Aorta (tissue), 5 donors: Measurements from ENCODE around the gene SH2D3C. TPM values are rescaled to one million over a fixed set of nuclear protein-coding genes. Genes with fewer than 3 reads are reported as not detected.

ENCODE experiments used
- ATAC-seq: fragments of 200-7000 bp; cut with Tn5 transposase; one replicate; pipeline ENCODE4 v1.9.1; 2022; ENCODE audit warnings: moderate library complexity; ENCODE audit not compliant: low FRiP score
- DNase-seq, 2 donors: peaks; one replicate each; pipeline ENCODE4 v3.0.0-alpha.2; 2020
- H3K27ac ChIP-seq, 2 donors: one replicate each; pipeline ENCODE4 v1.5.1; 2013; ENCODE audit warnings: low read length in 2 of 2, mild to moderate bottlenecking in 2 of 2, moderate library complexity in 2 of 2, control low read depth in 1 of 2, inconsistent platforms in 1 of 2, low read depth in 1 of 2
- H3K27me3 ChIP-seq, 2 donors: one replicate each; pipeline ENCODE4 v1.6.1; 2013; ENCODE audit warnings: control low read depth in 1 of 2, low read length in 1 of 2, mild to moderate bottlenecking in 1 of 2, moderate library complexity in 1 of 2; ENCODE audit not compliant: insufficient read depth in 2 of 2, control insufficient read depth in 1 of 2
- H3K36me3 ChIP-seq, 2 donors: one replicate each; pipeline ENCODE4 v1.6.1; 2013; ENCODE audit warnings: control low read depth in 1 of 2, low read length in 1 of 2, mild to moderate bottlenecking in 1 of 2; ENCODE audit not compliant: insufficient read depth in 2 of 2, control insufficient read depth in 1 of 2
- H3K4me1 ChIP-seq, 2 donors: one replicate each; pipeline ENCODE4 v1.6.1; 2013; ENCODE audit warnings: low read length in 2 of 2, control low read depth in 1 of 2, mild to moderate bottlenecking in 1 of 2, moderate library complexity in 1 of 2; ENCODE audit not compliant: insufficient read depth in 2 of 2, control insufficient read depth in 1 of 2
- H3K4me3 ChIP-seq, 2 donors: one replicate each; pipeline ENCODE4 v1.5.1; 2013; ENCODE audit warnings: low read length in 2 of 2, control low read depth in 1 of 2, mild to moderate bottlenecking in 1 of 2
- H3K9me3 ChIP-seq: one replicate; pipeline ENCODE4 v1.6.1; 2013; ENCODE audit warnings: mild to moderate bottlenecking, low read length; ENCODE audit not compliant: control insufficient read depth
- WGBS, 2 donors: extraction: QIAGEN DNeasy Blood & Tissue Kit; methylation state at CpG; one replicate each; pipeline ENCODE4 v1.1.7; 2013; 5-methylcytosine and 5-hydroxymethylcytosine counted together
- intact Hi-C, 2 donors: fragments of 100-400 bp; cut with DNase I; formaldehyde crosslinking; loops; one replicate each; pipeline versions ENCODE4 v1.14.2 to v1.15.0; 2022
- polyA plus RNA-seq, 2 donors: library from polyadenylated mRNA; stranded (reverse); fragments of 200-250 nt; gene quantifications; one replicate each; pipeline ENCODE4 v1.2.3, GENCODE V29; 2013
- total RNA-seq, 2 donors: library from RNA; stranded (reverse); fragmentation: NEBNext Ultra II Directional; extraction: Animal tissue kit (Norgen Biotek cat#: 25700); gene quantifications; one replicate each; pipeline ENCODE4 v1.2.1, GENCODE V29; 2021
- donor health status: healthy with polysubstance abuse.
- donor health status: Bipolar disorder and iron deficiency.
- donor health status: DM: no; HTN: no; CAD: no.
- donor health status: DM: no; HTN: no; CAD: no.
- donor health status: DM: yes; HTN: yes; CAD: no.

SH2D3C gene
- total and polyA plus RNA-seq, 4 donors = 0.13 to 34.8 (median 10.8) TPM

DNA sequence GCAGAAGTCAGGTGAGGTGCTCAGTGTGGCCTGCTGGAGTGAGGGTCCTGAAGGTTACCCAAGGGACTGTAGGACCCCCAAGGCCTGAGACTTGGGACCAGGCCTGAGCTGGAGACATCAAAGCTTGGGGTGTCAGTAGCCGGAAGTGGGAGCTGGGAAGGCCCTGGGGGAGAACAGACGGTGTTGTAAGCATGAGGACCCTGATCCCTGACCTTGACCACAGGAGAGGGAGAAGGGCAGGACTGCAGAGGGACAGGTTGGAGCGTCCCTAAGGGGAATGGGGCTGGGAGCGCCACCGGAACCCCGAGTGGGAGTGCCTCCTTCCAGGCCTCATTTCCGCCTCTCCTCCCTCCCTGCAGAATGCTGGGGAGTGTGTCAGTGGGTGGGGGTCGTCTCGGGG lies 62.1 kb downstream of the SH2D3C start:
- DNase-seq = no peak
- no peak for ATAC-seq
- WGBS, 2 donors = 87 to 91% methylated on average over 7 to 9 of the region's 9 CpGs
- no peaks in the 10 kb centered on the region for H3K27me3 ChIP-seq
- no peak overlapping the region for H3K4me3 ChIP-seq
- no peaks in the 10 kb centered on the region for H3K36me3 ChIP-seq
- H3K4me1 ChIP-seq = no peaks in the 10 kb centered on the region
- H3K27ac ChIP-seq = peak overlapping the region in 1 of 2 donors; percentile 49
- no peaks in the 10 kb centered on the region for H3K9me3 ChIP-seq
- intact Hi-C loops = loop anchor here in 1 of 2 donors (5.0 kb wide), 1 partner anchor 104 kb away; the partner anchor contains the start of gene STXBP1

DNA sequence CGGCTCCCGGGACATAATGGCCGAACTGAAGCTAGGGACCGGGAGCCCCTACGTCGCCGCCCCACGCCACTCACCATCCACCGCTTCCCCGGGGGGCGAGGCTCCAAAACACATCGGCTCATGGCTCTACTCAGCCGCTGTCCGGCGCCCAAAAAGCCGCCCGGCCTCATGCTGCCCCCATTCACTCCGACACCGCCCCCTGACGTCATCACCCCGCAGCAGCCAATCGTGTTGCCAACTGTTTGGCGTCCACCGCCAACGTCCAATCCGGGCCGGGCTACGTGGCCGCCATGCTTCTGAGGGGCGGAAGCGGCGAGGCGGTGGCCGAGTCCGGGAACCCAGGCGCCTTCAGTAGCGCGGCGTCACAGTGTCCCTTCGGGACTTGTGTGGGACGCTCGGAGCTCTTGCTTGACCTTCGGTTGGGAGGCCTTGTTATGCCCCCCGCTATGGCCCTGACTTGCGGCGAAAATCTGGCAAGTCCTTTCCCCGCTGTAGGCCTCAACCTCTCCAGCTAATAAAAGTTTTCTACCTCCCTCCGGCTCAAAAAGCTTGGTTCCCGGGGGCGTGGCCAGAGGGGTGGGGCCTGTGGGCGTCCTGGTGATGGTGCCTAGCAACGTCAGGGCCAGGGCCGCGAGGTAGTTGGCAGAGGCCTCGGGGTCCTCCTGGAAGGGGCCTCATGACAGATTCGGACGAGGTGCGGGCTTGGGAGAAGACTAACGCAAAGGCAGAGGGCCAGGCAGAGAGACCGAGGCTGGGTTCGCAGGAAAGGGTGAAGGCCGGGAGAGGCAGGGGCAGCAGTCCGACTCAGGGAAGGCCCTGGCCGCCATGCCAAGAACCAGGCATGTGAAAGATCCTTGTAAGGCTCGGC lies 62.8 kb downstream of the SH2D3C start, which contains the start of the genes PTRH1 and TTC16:
Gene PTRH1, minus strand, starts transcription at position 194 of the 868 bp plus-strand sequence. Its CDS starts 24 bp downstream, at position 170.
Gene TTC16, plus strand, starts transcription at position 610 of the 868 bp plus-strand sequence. Its CDS starts 67 bp downstream, at position 677.
- DNase-seq (peak; percentile 99 to 100), ATAC-seq (peak; percentile 97)
- H3K4me1 ChIP-seq = no peaks in the 10 kb centered on the region
- H3K4me3 ChIP-seq = peak within 1 kb of the TSS; percentile 39 to 52
- peak within 1 kb of the TSS in 1 of 2 donors; percentile 49 for H3K27ac ChIP-seq
- H3K9me3 ChIP-seq = no peaks in the 10 kb centered on the region
- intact Hi-C loops = loop anchor here in 1 of 2 donors (5.0 kb wide), 1 partner anchor 103 kb away; the partner anchor contains the start of gene STXBP1
- no peaks in the 10 kb centered on the region for H3K36me3 ChIP-seq
- WGBS, 2 donors = 2% methylated on average over 64 to 65 of the region's 65 CpGs
- H3K27me3 ChIP-seq = no peaks in the 10 kb centered on the region

DNA sequence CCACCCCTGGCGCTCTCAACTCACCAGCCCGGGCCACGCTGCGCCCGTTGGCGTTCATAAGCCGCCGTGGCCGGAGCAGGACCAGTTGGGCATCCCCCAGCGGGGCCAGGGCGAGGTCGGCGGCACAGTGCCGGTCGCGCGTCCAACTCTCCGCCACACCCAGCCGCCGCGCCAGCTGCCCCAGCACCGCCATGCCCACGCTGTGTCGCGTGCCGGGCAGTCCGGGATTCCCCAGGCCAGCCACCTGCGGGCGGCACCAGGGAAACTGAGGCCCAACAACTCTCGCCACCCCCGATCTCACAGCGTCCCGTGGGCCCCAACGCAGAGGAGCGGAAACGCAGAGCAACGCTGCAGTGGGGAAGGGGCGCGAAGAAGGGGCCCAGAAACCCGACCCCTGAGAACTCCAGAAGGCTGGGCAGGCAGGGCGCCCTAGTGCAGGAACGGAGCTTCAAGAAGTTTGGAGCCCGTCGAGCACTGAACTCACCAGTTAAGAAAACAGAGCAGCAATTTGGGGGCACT lies 63.5 kb downstream of the SH2D3C start:
- no peak for DNase-seq
- 1% methylated on average over 31 to 44 of the region's 44 CpGs for WGBS, 2 donors

DNA sequence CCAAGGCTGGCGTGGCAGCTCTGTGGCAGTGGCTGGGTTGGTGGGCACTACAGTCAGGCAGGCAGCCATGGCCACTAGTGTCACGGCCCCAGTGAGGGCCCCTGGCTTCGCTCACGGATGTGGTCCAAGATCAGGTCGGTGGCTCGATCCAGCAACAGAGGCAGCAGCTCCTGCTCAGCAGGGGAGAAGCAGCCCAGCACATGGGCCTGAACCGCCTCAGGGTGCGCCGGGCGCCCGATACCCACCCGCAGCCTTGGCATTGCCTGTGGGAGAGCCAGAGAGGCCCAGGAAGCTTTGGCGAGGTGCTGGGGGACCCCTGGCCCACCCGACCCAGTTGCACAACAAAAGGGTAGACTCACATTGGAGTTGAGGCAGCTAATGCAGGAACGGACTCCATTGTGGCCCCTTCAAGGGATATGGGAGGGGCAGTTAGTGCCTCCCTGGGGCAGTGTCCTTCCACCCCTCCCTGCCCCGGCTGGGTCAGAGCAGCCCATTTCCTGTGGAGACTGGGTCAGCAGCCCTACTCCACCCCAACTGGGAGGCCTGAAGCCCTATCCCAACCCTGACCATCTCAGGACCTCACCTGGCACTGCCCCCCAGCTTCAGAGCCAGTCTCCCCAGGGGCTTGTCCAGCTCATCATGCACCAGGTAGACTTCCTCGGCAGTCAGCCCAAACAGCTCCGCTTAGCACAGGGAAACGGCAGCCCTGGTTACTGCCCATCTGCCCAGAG lies 64.3 kb downstream of the SH2D3C start:
- DNase-seq (no peak), ATAC-seq (no peak)
- Histone ChIP-seq H3K36me3 (no peaks in the 10 kb centered on the region), H3K9me3 (no peaks in the 10 kb centered on the region), H3K27ac (no peak overlapping the region), H3K27me3 (no peaks in the 10 kb centered on the region), H3K4me1 (no peaks in the 10 kb centered on the region), H3K4me3 (peak overlapping the region in 1 of 2 donors; percentile 52)
- intact Hi-C loops = no loop called here
- WGBS, 2 donors = 79% methylated on average over 19 of the region's 19 CpGs

More for the DNA sequence above, 63.5 kb downstream of the SH2D3C start:
- no peak overlapping the region for H3K27ac ChIP-seq
- H3K4me3 ChIP-seq = peak overlapping the region; percentile 24 to 52
- no peaks in the 10 kb centered on the region for H3K9me3 ChIP-seq
- no peaks in the 10 kb centered on the region for H3K36me3 ChIP-seq
- H3K27me3 ChIP-seq = no peaks in the 10 kb centered on the region
- no peak for ATAC-seq
- intact Hi-C loops = loop anchor here in 1 of 2 donors (5.0 kb wide), 1 partner anchor 103 kb away; the partner anchor contains the start of gene STXBP1
- no peaks in the 10 kb centered on the region for H3K4me1 ChIP-seq

DNA sequence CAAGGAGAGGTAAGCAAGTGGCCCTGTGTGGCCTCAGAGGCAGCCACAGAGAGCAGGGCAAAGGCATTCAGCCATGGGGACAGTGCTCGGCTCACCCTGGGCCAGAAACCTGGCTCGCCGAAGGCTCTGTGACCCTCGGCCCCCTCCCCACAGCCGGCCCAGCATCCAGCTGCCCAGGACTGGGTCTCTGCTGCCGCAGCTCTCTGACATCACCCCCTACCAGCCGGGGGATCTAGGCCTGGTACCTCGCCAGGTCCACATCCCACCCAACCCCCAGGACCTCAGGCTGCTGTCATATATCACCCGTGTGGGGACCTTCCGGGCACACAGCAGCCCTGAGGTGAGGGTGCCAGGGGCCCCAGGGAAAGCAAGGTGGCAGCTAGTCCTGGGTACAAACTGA lies 65.6 kb downstream of the SH2D3C start:
- intact Hi-C loops = no loop called here
- Histone ChIP-seq H3K27me3 (no peaks in the 10 kb centered on the region), H3K36me3 (no peaks in the 10 kb centered on the region), H3K9me3 (no peaks in the 10 kb centered on the region), H3K4me3 (no peak overlapping the region), H3K4me1 (no peaks in the 10 kb centered on the region), H3K27ac (no peak overlapping the region)
- DNase-seq = no peak
- ATAC-seq = no peak
- 93 to 96% methylated on average over 10 of the region's 10 CpGs for WGBS, 2 donors

DNA sequence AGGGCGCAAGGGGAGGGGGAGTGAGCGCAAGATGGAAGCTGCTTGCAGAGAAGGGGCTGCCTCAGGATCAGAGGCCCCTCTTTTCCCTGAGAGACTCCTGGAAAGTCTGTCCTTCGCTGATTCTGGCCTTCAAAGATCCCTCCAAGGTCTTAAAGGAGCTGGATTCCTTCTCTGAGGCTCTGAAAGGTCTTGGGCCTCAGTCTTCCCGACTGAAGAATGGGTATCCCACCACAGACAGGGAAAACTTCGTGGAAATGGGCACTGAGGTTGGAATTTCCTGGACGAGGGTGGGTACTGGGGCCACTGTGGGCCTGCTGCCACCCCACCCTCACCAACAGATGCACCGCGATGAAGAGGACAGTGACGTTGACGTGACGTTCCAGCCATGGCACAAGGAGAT lies 66.1 kb downstream of the SH2D3C start:
- 91 to 94% methylated on average over 11 of the region's 11 CpGs for WGBS, 2 donors
- intact Hi-C loops = no loop called here

DNA sequence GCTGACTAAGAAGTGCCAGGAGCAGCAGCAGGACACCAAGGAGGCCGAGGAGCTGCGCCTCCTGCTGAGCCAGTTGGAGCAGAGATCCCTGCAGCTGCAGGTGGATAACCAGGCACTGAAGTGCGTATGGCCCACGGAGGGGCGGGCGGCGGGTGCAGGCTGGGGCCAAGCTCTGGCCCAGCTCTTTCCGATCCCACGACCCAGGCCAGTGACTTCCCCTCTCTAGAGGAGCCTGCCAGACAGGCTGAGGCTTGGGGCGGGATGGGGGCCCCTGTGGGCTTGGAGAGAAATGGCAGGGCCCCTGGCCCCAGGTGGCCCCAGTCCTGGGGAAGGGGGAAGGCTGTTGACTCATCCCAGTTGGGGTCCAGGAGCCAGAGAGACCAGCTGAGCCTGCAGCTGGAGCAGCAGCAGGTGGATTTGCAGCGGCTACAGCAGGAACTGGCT lies 66.6 kb downstream of the SH2D3C start:
- ATAC-seq (no peak), DNase-seq (no peak)
- Histone ChIP-seq H3K4me1 (no peaks in the 10 kb centered on the region), H3K36me3 (no peaks in the 10 kb centered on the region), H3K4me3 (no peak overlapping the region), H3K9me3 (no peaks in the 10 kb centered on the region), H3K27ac (no peak overlapping the region), H3K27me3 (no peaks in the 10 kb centered on the region)
- intact Hi-C loops = no loop called here
- WGBS, 2 donors = 83 to 87% methylated on average over 11 of the region's 11 CpGs

More for the DNA sequence above, 66.1 kb downstream of the SH2D3C start:
- no peak overlapping the region for H3K27ac ChIP-seq
- no peaks in the 10 kb centered on the region for H3K36me3 ChIP-seq
- H3K4me3 ChIP-seq = no peak overlapping the region
- no peaks in the 10 kb centered on the region for H3K9me3 ChIP-seq
- no peaks in the 10 kb centered on the region for H3K27me3 ChIP-seq
- no peaks in the 10 kb centered on the region for H3K4me1 ChIP-seq
- ATAC-seq (no peak), DNase-seq (no peak)

DNA sequence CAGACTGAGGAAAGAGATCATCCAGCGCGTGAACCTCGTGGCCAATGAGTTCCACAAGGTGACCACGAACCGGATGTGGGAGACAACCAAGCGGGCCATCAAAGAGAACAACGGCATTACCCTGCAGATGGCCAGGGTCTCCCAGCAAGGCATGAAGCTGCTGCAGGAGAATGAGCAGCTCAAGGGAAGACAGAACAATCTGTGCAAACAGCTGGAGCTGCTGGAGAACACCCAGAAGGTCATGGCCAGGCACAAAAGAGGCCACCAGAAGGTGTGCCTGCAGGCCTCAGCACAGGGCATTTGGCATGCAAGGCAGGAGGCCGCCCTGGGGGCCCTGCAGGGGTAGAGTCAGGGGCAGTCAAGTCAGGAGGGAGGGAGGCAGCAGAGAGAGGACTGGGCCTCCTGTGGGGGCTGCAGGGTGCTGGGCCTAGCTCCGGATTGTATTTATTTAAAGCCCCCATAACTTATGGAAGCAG lies 67.2 kb downstream of the SH2D3C start:
- no peaks in the 10 kb centered on the region for H3K4me1 ChIP-seq
- intact Hi-C loops = no loop called here
- H3K4me3 ChIP-seq = no peak overlapping the region
- DNase-seq (no peak), ATAC-seq (no peak)
- H3K9me3 ChIP-seq = no peaks in the 10 kb centered on the region
- 78 to 82% methylated on average over 9 of the region's 9 CpGs for WGBS, 2 donors
- H3K27me3 ChIP-seq = no peaks in the 10 kb centered on the region
- no peak overlapping the region for H3K27ac ChIP-seq
- no peaks in the 10 kb centered on the region for H3K36me3 ChIP-seq
